Measurements from ENCODE around the gene RGS16.

RGS16 gene

DNA sequence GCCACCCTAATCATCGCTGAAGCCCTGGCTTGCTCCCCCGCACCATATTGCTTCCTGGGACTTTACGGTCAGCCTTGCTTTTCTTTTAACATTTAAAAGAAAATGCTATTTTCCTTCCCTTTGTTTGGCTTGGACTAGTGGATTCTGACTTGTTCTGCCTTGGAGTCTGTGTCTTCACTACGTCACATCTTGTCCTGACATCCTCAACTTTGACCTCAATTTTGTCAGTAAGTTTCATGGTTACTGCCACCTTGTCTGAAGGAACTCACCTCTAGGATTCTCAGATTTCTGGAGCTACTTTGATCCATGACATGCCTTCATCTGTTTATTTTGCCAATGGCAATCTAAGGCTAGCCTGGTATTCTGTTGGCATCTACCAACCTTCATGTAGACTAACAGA is 19.4 kb downstream of the RGS16 start:
- H3K4me3 ChIP-seq (ENCODE audit: low read depth, low read length) = no peak overlapping the region
- ChIA-PET CTCF (no interaction called here), POLR2A (no interaction called here)
- no peaks in the 10 kb centered on the region for H3K9me3 ChIP-seq (ENCODE audit: control insufficient read depth, insufficient read depth, low read depth, low read length)
- H3K36me3 ChIP-seq (ENCODE audit: control insufficient read depth in 2 of 2, insufficient read depth in 1 of 2, low read length in 2 of 2) = peaks cover 0 to 20% of the 10 kb centered on the region in 2 experiments; a peak in 1 of 3 replicates
- TF ChIP-seq PRDM1 (tag by site-specific recombination; IDR thresholded peaks at IDR 0.05) (no peak), ZNF138 (tag by site-specific recombination; IDR thresholded peaks at IDR 0.05; ENCODE audit: borderline replicate concordance) (no peak), ZNF114 (tag by site-specific recombination; IDR thresholded peaks at IDR 0.05) (no peak), ZNF416 (tag by site-specific recombination; IDR thresholded peaks at IDR 0.05) (no peak)
- TF ChIP-seq, protein P1, sequence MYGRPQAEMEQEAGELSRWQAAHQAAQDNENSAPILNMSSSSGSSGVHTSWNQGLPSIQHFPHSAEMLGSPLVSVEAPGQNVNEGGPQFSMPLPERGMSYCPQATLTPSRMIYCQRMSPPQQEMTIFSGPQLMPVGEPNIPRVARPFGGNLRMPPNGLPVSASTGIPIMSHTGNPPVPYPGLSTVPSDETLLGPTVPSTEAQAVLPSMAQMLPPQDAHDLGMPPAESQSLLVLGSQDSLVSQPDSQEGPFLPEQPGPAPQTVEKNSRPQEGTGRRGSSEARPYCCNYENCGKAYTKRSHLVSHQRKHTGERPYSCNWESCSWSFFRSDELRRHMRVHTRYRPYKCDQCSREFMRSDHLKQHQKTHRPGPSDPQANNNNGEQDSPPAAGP (tag by site-specific recombination; IDR thresholded peaks at IDR 0.05) = no peak
- H3K27ac ChIP-seq (ENCODE audit: extremely low read depth, low read depth, low read length) = no peak overlapping the region
- H3K4me1 ChIP-seq (ENCODE audit: control insufficient read depth, insufficient read depth, low read length) = no peaks in the 10 kb centered on the region

DNA sequence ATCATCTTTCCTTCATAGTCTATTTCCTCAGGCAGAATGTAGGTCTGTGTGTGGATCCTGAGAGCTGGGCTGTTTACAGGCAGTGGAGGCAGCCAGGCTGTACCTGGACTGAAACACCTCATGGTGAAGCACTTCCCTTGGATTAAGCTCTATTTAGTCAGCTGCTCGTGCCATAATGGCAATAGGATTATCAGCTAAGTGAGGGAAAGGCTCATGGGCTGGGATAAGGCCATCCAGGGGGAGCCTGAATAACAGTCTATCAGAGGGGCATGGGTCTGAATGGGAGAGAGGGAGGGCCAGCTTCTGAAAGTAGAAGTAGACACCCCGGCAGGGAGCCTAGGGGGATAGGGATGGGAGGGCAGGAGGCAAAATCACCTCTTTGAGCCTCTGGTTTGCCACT is 23.5 kb downstream of the RGS16 start:
- POLR2A ChIA-PET = no interaction called here
- TF ChIP-seq KLF10 (tag by site-specific recombination; IDR thresholded peaks at IDR 0.05) (no peak), REPIN1 (tag by site-specific recombination; IDR thresholded peaks at IDR 0.05; ENCODE audit: low read depth) (no peak), SCRT1 (tag by site-specific recombination; IDR thresholded peaks at IDR 0.05; ENCODE audit: borderline replicate concordance) (no peak), SCRT2 (tag by site-specific recombination; IDR thresholded peaks at IDR 0.05) (no peak), HOXD13 (CRISPR knock-in tag; IDR thresholded peaks at IDR 0.05; ENCODE audit: borderline replicate concordance) (no peak), ZNF157 (tag by site-specific recombination; IDR thresholded peaks at IDR 0.05) (no peak), ZNF138 (tag by site-specific recombination; IDR thresholded peaks at IDR 0.05; ENCODE audit: borderline replicate concordance) (no peak), EGR2 (tag by site-specific recombination; IDR thresholded peaks at IDR 0.05; ENCODE audit: low read depth) (no peak), RBAK (tag by site-specific recombination; IDR thresholded peaks at IDR 0.05) (no peak), ZNF37A (tag by site-specific recombination; IDR thresholded peaks at IDR 0.05) (no peak), ZBTB48 (tag by site-specific recombination; IDR thresholded peaks at IDR 0.05) (no peak), ZNF837 (tag by site-specific recombination; IDR thresholded peaks at IDR 0.05) (no peak)
- TF ChIP-seq, protein P2, sequence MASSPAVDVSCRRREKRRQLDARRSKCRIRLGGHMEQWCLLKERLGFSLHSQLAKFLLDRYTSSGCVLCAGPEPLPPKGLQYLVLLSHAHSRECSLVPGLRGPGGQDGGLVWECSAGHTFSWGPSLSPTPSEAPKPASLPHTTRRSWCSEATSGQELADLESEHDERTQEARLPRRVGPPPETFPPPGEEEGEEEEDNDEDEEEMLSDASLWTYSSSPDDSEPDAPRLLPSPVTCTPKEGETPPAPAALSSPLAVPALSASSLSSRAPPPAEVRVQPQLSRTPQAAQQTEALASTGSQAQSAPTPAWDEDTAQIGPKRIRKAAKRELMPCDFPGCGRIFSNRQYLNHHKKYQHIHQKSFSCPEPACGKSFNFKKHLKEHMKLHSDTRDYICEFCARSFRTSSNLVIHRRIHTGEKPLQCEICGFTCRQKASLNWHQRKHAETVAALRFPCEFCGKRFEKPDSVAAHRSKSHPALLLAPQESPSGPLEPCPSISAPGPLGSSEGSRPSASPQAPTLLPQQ (tag by site-specific recombination; IDR thresholded peaks at IDR 0.05) = no peak
- TF ChIP-seq, protein P3, sequence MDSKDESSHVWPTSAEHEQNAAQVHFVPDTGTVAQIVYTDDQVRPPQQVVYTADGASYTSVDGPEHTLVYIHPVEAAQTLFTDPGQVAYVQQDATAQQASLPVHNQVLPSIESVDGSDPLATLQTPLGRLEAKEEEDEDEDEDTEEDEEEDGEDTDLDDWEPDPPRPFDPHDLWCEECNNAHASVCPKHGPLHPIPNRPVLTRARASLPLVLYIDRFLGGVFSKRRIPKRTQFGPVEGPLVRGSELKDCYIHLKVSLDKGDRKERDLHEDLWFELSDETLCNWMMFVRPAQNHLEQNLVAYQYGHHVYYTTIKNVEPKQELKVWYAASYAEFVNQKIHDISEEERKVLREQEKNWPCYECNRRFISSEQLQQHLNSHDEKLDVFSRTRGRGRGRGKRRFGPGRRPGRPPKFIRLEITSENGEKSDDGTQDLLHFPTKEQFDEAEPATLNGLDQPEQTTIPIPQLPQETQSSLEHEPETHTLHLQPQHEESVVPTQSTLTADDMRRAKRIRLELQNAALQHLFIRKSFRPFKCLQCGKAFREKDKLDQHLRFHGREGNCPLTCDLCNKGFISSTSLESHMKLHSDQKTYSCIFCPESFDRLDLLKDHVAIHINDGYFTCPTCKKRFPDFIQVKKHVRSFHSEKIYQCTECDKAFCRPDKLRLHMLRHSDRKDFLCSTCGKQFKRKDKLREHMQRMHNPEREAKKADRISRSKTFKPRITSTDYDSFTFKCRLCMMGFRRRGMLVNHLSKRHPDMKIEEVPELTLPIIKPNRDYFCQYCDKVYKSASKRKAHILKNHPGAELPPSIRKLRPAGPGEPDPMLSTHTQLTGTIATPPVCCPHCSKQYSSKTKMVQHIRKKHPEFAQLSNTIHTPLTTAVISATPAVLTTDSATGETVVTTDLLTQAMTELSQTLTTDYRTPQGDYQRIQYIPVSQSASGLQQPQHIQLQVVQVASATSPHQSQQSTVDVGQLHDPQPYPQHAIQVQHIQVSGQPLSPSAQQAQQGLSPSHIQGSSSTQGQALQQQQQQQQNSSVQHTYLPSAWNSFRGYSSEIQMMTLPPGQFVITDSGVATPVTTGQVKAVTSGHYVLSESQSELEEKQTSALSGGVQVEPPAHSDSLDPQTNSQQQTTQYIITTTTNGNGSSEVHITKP (tag by site-specific recombination; IDR thresholded peaks at IDR 0.05) = no peak
- H3K4me3 ChIP-seq (ENCODE audit: low read depth, low read length) = no peak overlapping the region
- no peaks in the 10 kb centered on the region for H3K9me3 ChIP-seq (ENCODE audit: control insufficient read depth, insufficient read depth, low read depth, low read length)
- CTCF ChIA-PET = no interaction called here
- H3K27ac ChIP-seq (ENCODE audit: extremely low read depth, low read depth, low read length) = no peak overlapping the region
- no peaks in the 10 kb centered on the region for H3K4me1 ChIP-seq (ENCODE audit: control insufficient read depth, insufficient read depth, low read length)
- H3K36me3 ChIP-seq (ENCODE audit: control insufficient read depth in 2 of 2, insufficient read depth in 1 of 2, low read length in 2 of 2) = peaks cover 0 to 28% of the 10 kb centered on the region in 2 experiments; a peak in 1 of 3 replicates

Measured in HEK293 (cell line).